SU-DHL-6 (cell line): Measurements from ENCODE around the gene CEL.

Experiments used
- H2AFZ ChIP-seq: fragments of 200-600 bp; sonication (generic); 2 replicates; pipeline ENCODE4 v1.6.1; 2014; ENCODE audit warnings: low read depth, mild to moderate bottlenecking, moderate library complexity, mixed read lengths, antibody characterized with exemption, low read length; ENCODE audit not compliant: severe bottlenecking
- H3F3A ChIP-seq: fragments of 200-600 bp; shearing (Covaris generic); 2 replicates; pipeline ENCODE4 v1.6.0; 2016; ENCODE audit warnings: antibody characterized with exemption, mild to moderate bottlenecking; ENCODE audit not compliant: insufficient read depth
- H3K27ac ChIP-seq: fragments of 200-600 bp; sonication (generic); 2 replicates; pipeline ENCODE4 v1.5.1; 2016; ENCODE audit warnings: low read depth, mild to moderate bottlenecking, low read length, moderate library complexity, mixed read lengths
- H3K27me3 ChIP-seq: fragments of 200-600 bp; sonication (generic), shearing (Covaris generic); 2 replicates; pipeline ENCODE4 v1.6.0; 2014; ENCODE audit warnings: mild to moderate bottlenecking, low read length
- H3K36me3 ChIP-seq: fragments of 200-600 bp; sonication (generic); 2 replicates; pipeline ENCODE4 v1.6.1; 2014; ENCODE audit warnings: mild to moderate bottlenecking, low read length, mixed read lengths
- H3K4me2 ChIP-seq: fragments of 300-600, 200-600 bp; shearing (Covaris generic), sonication (generic); 2 replicates; pipeline ENCODE4 v1.6.0; 2014; ENCODE audit warnings: low read length, low read depth, mild to moderate bottlenecking; ENCODE audit not compliant: poor library complexity, severe bottlenecking
- H3K4me3 ChIP-seq: fragments of 200-600 bp; sonication (generic); 2 replicates; pipeline ENCODE4 v1.5.1; 2014; ENCODE audit warnings: antibody characterized with exemption, low read length, mild to moderate bottlenecking, mixed read lengths; ENCODE audit not compliant: insufficient read depth, poor library complexity, severe bottlenecking
- H3K79me2 ChIP-seq: fragments of 200-600 bp; sonication (generic); 2 replicates; pipeline ENCODE4 v1.6.1; 2014; ENCODE audit warnings: mild to moderate bottlenecking, low read length, moderate library complexity; ENCODE audit not compliant: insufficient read depth
- H3K9ac ChIP-seq: fragments of 200-600 bp; sonication (generic); 2 replicates; pipeline ENCODE4 v1.7.0; 2014; ENCODE audit warnings: mild to moderate bottlenecking, low read length
- H3K9me2 ChIP-seq: fragments of 200-600 bp; sonication (generic); replicated peaks from 2 replicates; pipeline ENCODE4 v1.6.1; 2014; ENCODE audit warnings: low read length; ENCODE audit not compliant: insufficient read depth
- H3K9me3 ChIP-seq: fragments of 200-600 bp; sonication (generic); 2 replicates; pipeline ENCODE4 v1.6.1; 2014; ENCODE audit warnings: low read length, mixed read lengths; ENCODE audit not compliant: insufficient read depth
- H4K20me1 ChIP-seq: fragments of 200-600 bp; sonication (generic); 2 replicates; pipeline ENCODE4 v1.6.1; 2014; ENCODE audit warnings: low read depth, mild to moderate bottlenecking, antibody characterized with exemption, low read length, moderate library complexity, mixed read lengths
- EZH2phosphoT487 ChIP-seq: fragments of 200-600 bp; sonication (generic), shearing (Covaris generic); conservative IDR thresholded peaks from 2 replicates; pipeline ENCODE4 v1.6.1; 2018; ENCODE audit warnings: mild to moderate bottlenecking, antibody characterized with exemption, low read length, moderate library complexity, mixed read lengths
- TF ChIP-seq, protein P1 (sequence below): fragments of 200-600 bp; sonication (generic); IDR thresholded peaks from one replicate; pipeline ENCODE4 v1.5.1; 2017; ENCODE audit warnings: antibody characterized with exemption, mild to moderate bottlenecking, low read length, moderate library complexity; ENCODE audit not compliant: insufficient read depth, poor library complexity, severe bottlenecking

Gene CEL

GRCh38 chr9:133116346-133117231 lies 54.8 kb downstream of the CEL start:
- peaks cover 3% of the 10 kb centered on the region; the same call in 1 of the 2 replicates for H3F3A ChIP-seq
- peaks cover 5% of the 10 kb centered on the region; the same call in 1 of the 2 replicates for H4K20me1 ChIP-seq
- H2AFZ ChIP-seq = no peak overlapping the region
- no peak overlapping the region for H3K9ac ChIP-seq
- no peaks in the 10 kb centered on the region for H3K36me3 ChIP-seq
- TF ChIP-seq EZH2phosphoT487 = no peak
- TF ChIP-seq, protein P1, sequence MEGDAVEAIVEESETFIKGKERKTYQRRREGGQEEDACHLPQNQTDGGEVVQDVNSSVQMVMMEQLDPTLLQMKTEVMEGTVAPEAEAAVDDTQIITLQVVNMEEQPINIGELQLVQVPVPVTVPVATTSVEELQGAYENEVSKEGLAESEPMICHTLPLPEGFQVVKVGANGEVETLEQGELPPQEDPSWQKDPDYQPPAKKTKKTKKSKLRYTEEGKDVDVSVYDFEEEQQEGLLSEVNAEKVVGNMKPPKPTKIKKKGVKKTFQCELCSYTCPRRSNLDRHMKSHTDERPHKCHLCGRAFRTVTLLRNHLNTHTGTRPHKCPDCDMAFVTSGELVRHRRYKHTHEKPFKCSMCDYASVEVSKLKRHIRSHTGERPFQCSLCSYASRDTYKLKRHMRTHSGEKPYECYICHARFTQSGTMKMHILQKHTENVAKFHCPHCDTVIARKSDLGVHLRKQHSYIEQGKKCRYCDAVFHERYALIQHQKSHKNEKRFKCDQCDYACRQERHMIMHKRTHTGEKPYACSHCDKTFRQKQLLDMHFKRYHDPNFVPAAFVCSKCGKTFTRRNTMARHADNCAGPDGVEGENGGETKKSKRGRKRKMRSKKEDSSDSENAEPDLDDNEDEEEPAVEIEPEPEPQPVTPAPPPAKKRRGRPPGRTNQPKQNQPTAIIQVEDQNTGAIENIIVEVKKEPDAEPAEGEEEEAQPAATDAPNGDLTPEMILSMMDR = no peak
- H3K79me2 ChIP-seq = no peaks in the 10 kb centered on the region
- no peak overlapping the region for H3K4me3 ChIP-seq
- no peaks in the 10 kb centered on the region for H3K9me3 ChIP-seq
- H3K27ac ChIP-seq = no peak overlapping the region
- H3K27me3 ChIP-seq = no peaks in the 10 kb centered on the region
- no peak overlapping the region for H3K4me2 ChIP-seq
- no peaks in the 10 kb centered on the region for H3K9me2 ChIP-seq

GRCh38 chr9:133117271-133118178 lies 55.7 kb downstream of the CEL start:
- Histone ChIP-seq H3K4me2 (no peak overlapping the region), H3K79me2 (no peaks in the 10 kb centered on the region), H3K27ac (no peak overlapping the region), H4K20me1 (peaks cover 5% of the 10 kb centered on the region; the same call in 1 of the 2 replicates), H3K9ac (no peak overlapping the region), H3K4me3 (no peak overlapping the region), H3K9me3 (no peaks in the 10 kb centered on the region), H3F3A (peaks cover 6% of the 10 kb centered on the region; the same call in 1 of the 2 replicates), H2AFZ (no peak overlapping the region), H3K9me2 (no peaks in the 10 kb centered on the region), H3K36me3 (no peaks in the 10 kb centered on the region), H3K27me3 (no peaks in the 10 kb centered on the region)
- no peak for TF ChIP-seq EZH2phosphoT487
- TF ChIP-seq, protein P1 = no peak

DNA sequence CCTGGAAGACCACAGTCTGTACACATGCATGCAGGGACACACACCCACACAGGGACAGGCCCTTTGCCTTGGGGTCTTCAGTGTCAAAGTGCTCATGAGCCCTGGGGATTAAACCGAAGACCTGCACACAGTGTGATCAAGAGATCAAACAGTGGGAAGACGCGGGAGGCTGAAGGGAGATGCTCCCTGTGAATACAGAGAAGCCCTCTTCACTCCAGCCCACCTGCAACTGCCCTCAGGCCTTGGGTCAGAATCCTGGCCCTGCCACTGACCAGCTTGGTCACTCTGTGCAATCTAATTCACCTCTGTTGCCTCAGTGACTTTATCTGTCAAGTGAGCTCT lies 56.4 kb downstream of the CEL start:
- Histone ChIP-seq H3K9me2 (no peaks in the 10 kb centered on the region), H2AFZ (no peak overlapping the region), H3F3A (peaks cover 6% of the 10 kb centered on the region; the same call in 1 of the 2 replicates), H3K79me2 (no peaks in the 10 kb centered on the region), H3K4me2 (no peak overlapping the region), H3K4me3 (no peak overlapping the region), H4K20me1 (peaks cover 5% of the 10 kb centered on the region; the same call in 1 of the 2 replicates), H3K9me3 (no peaks in the 10 kb centered on the region), H3K27me3 (no peaks in the 10 kb centered on the region), H3K27ac (no peak overlapping the region), H3K9ac (no peak overlapping the region), H3K36me3 (no peaks in the 10 kb centered on the region)
- TF ChIP-seq, protein P1 = no peak
- TF ChIP-seq EZH2phosphoT487 = no peak
